ENCODE results near the gene EMD. TPM values are rescaled to one million over a fixed set of nuclear protein-coding genes. Genes with fewer than 3 reads are reported as not detected.

The EMD gene
- total RNA-seq, 2 donors from 2014 or later = 61.4 to 66.1 TPM

DNA sequence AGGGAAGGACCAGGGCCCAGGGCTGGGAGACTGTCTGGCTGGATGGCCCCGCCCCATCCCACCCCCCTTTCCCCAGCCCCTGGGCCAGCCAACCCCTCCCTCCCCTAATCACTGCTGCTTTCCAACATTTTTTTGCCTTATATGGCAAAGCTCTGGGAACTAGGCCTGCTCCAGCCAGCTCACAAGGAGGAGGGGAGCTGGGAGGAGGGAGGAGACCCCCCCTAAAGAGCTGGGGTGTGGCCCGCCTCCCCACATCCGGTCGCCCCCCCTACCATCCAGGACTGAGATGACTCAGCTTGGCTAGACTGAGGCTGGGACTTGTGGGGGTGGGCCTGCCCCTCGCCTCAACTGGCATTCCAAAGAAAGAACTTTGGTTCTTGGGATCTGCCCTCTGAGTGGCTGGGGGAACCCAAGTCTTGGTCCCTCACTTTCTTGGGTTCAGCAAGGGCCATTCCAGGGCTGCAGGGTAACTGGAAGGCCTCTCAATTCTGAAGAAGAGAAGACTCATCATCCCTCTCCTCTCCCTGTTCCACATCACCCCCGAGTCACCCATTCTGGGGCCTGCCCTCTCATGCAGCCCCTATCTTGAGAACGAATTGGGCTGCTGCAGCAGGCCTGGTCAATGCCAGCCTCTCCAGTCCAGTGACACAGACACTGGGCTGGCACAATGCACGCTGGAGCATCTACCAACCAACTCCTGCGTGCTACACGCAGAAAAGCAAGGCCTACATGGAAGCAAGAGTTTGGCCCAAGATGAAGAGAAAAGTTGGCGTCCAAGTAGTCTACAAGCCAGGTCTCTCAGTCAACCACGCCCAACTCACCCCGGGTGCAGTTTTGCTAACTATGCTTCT lies 9.4 kb upstream of the EMD start:
- Histone ChIP-seq H3K9me3 (no peaks in the 10 kb centered on the region), H3K36me3 (no peaks in the 10 kb centered on the region), H3K4me3 (peak overlapping the region; percentile 44 to 45), H3K27ac (peak overlapping the region; percentile 83 to 87), H3K4me1 (replicated peaks) (no peaks in the 10 kb centered on the region), H3K27me3 (replicated peaks; ENCODE audit: insufficient read depth) (no peaks in the 10 kb centered on the region)
- WGBS = 4% methylated on average over 12 of the region's 13 CpGs
- TF ChIP-seq, protein P1, sequence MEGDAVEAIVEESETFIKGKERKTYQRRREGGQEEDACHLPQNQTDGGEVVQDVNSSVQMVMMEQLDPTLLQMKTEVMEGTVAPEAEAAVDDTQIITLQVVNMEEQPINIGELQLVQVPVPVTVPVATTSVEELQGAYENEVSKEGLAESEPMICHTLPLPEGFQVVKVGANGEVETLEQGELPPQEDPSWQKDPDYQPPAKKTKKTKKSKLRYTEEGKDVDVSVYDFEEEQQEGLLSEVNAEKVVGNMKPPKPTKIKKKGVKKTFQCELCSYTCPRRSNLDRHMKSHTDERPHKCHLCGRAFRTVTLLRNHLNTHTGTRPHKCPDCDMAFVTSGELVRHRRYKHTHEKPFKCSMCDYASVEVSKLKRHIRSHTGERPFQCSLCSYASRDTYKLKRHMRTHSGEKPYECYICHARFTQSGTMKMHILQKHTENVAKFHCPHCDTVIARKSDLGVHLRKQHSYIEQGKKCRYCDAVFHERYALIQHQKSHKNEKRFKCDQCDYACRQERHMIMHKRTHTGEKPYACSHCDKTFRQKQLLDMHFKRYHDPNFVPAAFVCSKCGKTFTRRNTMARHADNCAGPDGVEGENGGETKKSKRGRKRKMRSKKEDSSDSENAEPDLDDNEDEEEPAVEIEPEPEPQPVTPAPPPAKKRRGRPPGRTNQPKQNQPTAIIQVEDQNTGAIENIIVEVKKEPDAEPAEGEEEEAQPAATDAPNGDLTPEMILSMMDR (IDR thresholded peaks at IDR 0.05) = no peak
- TF ChIP-seq POLR2A (IDR thresholded peaks at IDR 0.05) (peak; percentile 27), POLR2AphosphoS5 (IDR thresholded peaks at IDR 0.05) (peak; percentile 79)
- intact Hi-C loops (cut with DNase I) = no loop called here
- peak; percentile 66 for DNase-seq (ENCODE audit: low spot score)

DNA sequence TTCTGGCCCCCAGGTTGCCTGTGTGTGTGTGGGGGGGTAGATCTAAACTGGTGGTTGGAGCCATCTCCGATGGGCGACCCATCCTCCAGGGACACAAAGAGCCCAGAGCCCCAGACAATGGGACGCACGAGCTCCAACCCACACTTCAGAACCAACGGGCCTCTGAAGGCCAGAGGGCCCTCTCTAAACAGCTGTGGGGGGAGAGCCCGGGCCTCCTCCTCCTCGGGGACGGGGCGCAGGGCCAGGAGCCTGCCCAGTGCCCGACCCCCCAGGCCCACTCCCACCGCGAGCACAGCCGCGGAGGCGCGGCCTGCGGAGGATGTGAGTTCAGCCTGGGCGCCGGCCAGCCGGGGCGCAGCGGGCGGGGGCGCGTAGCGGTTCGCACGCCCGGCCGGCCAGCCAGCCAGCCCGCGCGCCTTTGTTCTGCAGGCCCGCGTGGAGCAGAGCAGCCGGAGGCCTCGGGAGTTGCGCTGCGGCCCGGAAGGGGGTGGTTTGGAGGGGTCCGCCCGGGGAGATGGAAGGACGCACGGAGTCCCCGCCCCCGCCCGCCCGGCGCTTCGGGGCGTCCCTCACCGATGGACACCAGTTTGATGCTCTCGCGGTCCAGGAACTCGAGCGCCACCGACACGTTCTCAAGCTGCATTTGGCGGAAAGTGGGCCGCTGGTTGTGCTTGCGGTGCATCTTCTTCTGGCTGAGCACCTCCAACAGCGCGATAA lies 8.6 kb upstream of the EMD start:
- Histone ChIP-seq H3K27ac (peak overlapping the region; percentile 81 to 87), H3K9me3 (no peaks in the 10 kb centered on the region), H3K27me3 (replicated peaks; ENCODE audit: insufficient read depth) (no peaks in the 10 kb centered on the region), H3K36me3 (no peaks in the 10 kb centered on the region), H3K4me1 (replicated peaks) (no peaks in the 10 kb centered on the region), H3K4me3 (peak overlapping the region; percentile 44 to 45)
- DNase-seq (ENCODE audit: low spot score) = no peak
- TF ChIP-seq POLR2AphosphoS5 (IDR thresholded peaks at IDR 0.05) (no peak), POLR2A (IDR thresholded peaks at IDR 0.05) (no peak)
- TF ChIP-seq, protein P1 (IDR thresholded peaks at IDR 0.05) = no peak
- WGBS = 0% methylated on average over 1 of the region's 63 CpGs
- intact Hi-C loops (cut with DNase I) = no loop called here

DNA sequence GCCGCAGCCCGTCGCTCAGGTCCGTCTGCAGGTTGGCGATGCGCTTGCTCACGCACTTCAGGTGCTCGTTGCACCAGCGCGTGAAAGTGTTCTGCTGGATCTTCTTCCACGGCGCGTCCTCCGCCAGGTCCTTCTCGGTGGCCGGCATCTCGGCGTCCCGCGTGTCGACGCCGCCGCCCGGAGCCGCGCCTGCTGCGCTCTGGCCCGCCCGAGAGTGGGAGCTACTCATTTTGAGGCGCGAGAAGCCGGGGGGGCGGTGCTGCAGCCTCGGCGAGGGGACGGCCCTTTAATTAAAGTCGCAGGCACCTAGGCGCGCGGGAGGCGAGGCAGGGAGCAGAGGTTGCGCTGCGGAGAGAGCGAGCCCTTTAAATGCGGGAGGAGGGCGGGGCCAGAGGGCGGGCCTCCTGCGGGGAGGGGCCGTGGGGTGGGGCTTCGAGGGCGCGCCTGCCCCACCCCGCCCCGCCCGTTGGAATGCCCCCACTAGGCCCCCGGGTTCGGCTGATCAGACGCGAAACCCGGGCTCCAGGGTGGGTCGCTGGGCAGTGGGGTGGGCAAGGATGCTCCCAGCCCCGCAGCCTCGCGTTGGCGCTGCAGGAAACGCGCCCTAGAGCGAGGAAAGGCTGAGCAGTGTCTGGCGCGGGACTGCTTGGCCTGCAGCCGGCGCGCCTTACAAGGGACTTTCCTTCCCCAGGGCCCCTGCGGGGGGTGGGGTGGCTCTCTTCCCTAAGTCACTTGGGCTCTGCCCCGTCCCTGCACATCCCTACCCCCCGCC lies 7.9 kb upstream of the EMD start:
- intact Hi-C loops (cut with DNase I) = no loop called here
- peak; percentile 95 for TF ChIP-seq POLR2A (IDR thresholded peaks at IDR 0.05)
- peak; percentile 91 for TF ChIP-seq POLR2AphosphoS5 (IDR thresholded peaks at IDR 0.05)
- TF ChIP-seq, protein P1 (IDR thresholded peaks at IDR 0.05) = no peak
- 0% methylated on average over 7 of the region's 77 CpGs for WGBS

DNA sequence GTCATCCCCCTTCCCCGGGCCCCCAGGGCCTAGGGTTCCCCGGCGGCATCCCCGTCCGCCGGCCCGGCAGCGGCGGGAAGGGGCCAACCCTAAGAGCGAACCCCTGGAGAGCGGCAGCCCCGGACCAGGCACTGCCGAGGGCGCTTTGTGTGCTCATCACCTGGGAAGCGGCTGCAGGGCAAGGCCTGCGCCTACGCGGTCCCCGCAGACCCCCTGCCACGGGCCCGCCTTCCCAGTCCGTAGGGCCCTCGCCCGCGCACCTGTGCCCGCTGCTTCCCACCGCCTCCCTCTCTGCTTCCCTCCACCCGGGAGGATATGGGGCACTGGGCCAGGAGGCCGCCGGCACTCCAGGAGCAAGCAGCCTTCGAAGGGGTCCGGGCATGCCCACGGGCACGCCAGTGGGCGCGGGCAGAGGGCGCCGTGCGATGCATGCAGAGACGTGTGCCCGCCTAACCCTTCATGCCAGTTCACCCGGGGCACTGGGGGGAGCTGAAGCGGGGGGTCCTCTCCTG lies 7.2 kb upstream of the EMD start:
- Histone ChIP-seq H3K27ac (peak overlapping the region; percentile 81 to 87), H3K27me3 (replicated peaks; ENCODE audit: insufficient read depth) (no peaks in the 10 kb centered on the region), H3K36me3 (no peaks in the 10 kb centered on the region), H3K4me1 (replicated peaks) (no peaks in the 10 kb centered on the region), H3K4me3 (peak overlapping the region; percentile 44 to 45), H3K9me3 (no peaks in the 10 kb centered on the region)
- 6% methylated on average over 31 of the region's 43 CpGs for WGBS
- intact Hi-C loops (cut with DNase I) = no loop called here
- TF ChIP-seq POLR2A (IDR thresholded peaks at IDR 0.05) (no peak), POLR2AphosphoS5 (IDR thresholded peaks at IDR 0.05) (no peak)
- TF ChIP-seq, protein P1 (IDR thresholded peaks at IDR 0.05) = no peak
- no peak for DNase-seq (ENCODE audit: low spot score)

More for the DNA sequence above, 7.9 kb upstream of the EMD start:
- H3K27ac ChIP-seq = peak overlapping the region; percentile 81 to 87
- no peaks in the 10 kb centered on the region for H3K27me3 ChIP-seq (replicated peaks; ENCODE audit: insufficient read depth)
- peak; percentile 90 for DNase-seq (ENCODE audit: low spot score)
- H3K4me3 ChIP-seq = peak overlapping the region; percentile 44 to 45
- H3K4me1 ChIP-seq (replicated peaks) = no peaks in the 10 kb centered on the region
- no peaks in the 10 kb centered on the region for H3K9me3 ChIP-seq
- no peaks in the 10 kb centered on the region for H3K36me3 ChIP-seq

All from prostate gland (tissue), 2 donors.